ENCODE results near the gene TRMT11. TPM values are rescaled to one million over a fixed set of nuclear protein-coding genes. Genes with fewer than 3 reads are reported as not detected.
"Not testable (repeated sequence)": the region's sequence is repeated elsewhere in the genome, so short reads cannot be mapped to it uniquely, and the experiment has no call there.

Gene TRMT11
- total RNA-seq, 1 experiment from 2014 or later, result 43.4 TPM

DNA sequence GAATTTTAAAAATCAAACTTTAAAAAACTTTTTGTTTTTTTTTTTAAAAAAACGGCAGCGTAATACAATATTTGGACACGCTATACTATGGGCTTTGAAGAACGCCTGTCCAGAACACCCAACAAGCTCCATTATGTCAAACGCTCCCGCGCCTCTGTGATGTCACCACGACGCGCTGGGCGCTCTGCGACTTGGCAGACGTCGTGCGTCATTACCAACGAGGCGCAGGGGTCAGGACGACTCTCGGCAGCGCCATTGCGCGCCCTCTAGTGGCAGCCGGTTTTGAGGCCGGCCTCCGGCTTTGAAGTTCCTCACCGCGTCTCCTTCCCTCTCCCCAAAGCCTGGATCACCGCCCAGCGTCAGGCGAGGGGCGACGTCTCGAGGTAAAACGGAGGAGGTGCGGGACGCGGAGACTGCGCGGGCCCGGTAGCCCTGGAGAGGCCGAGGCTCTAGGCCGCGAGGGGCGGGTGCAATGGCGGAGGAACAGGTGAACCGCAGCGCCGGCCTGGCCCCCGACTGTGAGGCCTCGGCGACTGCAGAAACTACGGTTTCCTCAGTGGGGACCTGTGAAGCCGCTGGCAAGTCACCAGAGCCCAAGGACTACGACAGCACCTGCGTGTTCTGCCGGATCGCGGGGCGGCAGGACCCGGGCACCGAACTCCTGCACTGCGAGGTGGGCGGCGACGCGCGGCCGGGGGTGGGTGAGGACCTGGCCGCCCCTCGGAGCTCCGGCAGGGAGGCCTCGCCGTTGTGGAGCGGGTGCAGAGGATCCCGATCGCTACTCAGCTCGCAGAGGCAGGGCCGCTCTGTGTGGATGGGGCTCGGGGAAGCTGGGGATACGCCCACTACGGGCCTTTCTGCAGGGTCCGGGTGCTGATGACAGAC is 29.6 kb upstream of the TRMT11 start, which contains the start of gene HINT3:
Gene HINT3, plus strand, starts transcription at position 265 of the 885 bp plus-strand sequence. Its CDS starts 208 bp downstream, at position 473.
- DNase-seq (ENCODE audit: low read depth), result peak; percentile 98

DNA sequence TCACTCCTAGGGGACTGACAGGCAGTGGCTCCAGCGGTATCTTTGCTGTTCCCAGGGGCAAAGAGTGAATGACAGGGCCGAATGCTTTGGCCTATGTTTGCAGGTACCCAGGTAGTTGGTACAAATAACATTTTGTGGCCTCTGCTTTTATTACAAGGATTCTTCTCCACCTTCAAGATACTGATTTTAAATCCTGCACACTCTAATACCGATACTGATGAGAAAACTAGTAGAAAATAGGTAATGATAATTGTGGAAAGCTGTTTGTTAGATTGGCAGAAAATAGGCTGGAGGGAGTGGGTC is 29.0 kb upstream of the TRMT11 start:
- DNase-seq (ENCODE audit: low read depth), result no peak

DNA sequence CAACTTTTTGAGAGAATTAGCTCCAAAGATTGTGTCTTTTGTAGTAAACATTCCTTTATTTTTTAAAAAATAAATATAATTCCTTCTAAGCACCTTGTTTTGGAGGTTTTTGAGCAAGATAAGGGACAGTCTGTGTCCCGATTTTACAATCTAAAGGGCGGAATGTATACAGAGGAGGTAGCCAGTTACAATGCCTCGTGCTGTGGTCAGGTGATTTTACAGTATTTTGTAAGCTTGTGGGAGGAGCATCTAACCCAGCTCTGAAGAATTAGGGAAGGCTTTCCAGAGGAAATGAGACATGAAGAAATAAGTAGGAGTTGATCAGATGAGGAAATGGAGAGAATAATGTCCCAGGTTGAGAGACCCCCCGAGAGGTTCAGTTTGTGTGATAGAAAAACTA is 28.5 kb upstream of the TRMT11 start:
- peak; percentile 44 for DNase-seq (ENCODE audit: low read depth)

DNA sequence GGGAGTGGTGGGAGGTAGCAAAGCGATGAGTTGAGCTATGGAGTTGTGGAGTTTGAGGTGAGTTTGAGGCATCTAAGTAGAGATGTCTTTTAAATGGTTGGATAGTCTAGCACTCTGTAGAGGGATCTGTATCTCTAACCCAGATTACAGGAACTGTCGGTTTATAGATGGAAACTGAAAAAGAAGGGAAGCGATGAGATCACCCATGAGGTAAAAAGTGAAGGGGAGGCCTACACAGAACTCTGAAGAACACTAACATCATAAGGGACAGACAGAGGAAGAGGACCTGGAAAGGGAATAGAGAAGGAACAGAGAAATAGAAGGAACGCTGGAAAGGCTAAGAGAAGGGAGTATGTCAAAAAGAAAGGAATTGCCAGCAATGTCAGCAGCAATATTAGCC is 27.3 kb upstream of the TRMT11 start:
- no peak for DNase-seq (ENCODE audit: low read depth)

DNA sequence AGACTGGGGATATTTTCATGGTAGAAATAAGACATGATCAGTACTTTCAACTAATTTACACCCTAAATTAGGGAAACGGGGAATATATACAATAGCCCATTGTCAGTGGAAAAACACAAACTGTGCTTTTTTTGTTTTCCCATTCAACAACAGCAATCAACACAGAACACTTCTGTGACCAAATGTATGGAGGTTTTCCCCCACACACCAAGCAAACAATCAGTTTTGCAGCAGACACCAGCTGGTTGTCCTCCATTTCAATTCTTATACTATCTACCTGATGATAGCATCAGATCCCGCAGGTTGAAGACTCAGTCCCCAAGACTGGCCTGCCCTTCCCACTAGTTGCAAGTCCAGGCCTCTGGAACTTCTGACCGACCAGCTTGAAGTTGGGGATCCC is 25.2 kb upstream of the TRMT11 start:
- DNase-seq (ENCODE audit: low read depth), result no peak

DNA sequence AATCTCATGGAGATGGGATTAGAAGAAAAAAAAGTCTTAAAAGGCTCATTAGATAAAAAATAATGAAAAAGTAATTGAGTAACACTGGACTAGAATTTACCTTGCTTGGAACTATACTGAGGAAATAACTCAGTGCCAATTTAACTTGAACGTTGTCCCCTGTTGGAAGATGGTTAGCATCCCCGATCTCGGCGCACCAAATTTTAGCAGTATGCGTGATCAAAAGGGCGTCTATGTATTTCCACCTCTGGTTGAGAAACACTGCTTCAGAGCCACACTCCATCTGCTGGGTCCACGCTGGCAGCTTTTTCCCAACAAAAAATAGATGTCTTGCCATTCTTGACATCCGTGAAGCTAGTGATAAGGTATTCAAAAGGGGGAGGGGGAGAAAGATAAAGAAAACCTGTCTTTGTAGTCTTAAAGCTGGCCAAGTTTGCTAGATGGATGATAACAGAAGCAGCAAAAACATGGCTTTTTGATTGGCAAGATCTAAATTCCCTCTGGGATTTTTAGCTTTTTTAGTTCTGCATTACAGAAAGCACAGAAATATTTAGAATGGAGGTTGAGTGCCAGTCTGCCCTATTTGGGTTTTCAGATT is 23.3 kb upstream of the TRMT11 start:
- DNase-seq (ENCODE audit: low read depth), result no peak

DNA sequence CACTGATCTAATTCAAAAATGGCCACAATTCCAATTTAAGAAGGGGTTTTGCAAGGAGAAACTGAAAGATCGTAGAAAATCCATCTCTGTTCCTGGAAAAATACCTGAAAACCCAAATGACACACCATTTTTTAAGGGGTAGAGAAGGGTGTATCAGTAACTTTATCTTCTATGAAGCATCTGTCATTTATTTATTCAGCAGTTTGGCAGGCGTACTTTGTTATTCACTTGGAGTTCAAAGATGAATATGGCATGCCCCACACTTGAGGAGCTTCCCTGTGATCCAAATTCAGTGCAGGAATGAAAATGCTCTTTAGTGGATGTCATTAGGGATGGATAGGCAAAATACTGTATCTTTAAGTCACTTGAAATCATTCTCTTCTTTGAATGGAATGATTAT is 22.5 kb upstream of the TRMT11 start:
- no peak for DNase-seq (ENCODE audit: low read depth)

DNA sequence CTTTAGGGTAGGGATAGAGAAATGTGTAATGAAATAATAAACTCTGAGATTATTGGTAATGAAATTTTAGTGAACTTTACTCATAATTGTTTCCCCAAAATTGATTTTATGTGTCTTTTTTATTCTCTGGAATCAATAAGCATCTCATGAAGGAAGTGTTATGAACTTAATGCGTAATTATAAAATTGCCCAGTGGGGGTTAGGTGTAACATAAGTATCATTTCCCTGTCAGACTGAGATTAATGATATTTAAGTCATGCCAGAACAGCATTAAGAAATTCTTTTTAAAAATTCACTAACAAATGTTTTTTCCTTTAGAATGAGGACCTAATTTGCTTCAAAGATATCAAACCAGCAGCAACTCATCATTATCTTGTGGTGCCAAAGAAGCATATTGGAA is 19.8 kb upstream of the TRMT11 start:
- no peak for DNase-seq (ENCODE audit: low read depth)

DNA sequence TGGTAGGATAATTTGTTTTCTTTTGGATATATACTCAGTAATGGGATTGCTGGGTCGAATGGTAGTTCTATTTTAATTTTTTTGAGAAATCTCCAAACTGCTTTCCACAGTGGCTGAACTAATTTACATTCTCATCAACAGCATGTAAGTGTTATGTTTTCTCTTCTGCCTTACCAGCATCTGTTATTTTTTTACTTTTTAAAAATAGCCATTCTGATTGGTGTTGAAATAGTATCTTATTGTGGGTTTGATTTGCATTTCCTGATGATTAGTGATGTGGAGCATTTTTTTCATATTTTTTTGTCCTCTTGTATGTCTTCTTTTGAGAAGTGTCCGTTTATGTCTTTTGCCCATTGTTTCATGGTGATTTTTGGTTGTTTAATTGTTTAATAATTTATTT is 17.8 kb upstream of the TRMT11 start:
- no peak for DNase-seq (ENCODE audit: low read depth)

DNA sequence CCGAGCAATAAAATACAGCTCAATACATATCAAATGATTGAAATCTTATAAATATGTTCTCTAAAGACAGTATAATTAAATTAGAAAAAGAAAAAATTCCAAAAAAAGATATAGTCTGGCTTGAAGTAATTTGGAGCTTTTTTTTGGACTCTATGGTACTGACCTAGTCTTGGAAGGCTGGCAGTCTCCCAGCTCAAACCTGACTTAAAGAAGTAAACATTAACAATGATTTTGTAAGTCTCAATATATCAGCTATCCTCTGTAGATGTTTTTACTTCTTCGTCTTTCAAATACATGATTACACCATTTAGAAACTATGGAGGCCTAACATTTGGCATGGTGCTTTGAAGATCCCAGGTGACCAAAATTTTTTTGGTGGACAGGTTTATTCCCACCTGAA is 15.6 kb upstream of the TRMT11 start:
- DNase-seq (ENCODE audit: low read depth), result no peak

DNA sequence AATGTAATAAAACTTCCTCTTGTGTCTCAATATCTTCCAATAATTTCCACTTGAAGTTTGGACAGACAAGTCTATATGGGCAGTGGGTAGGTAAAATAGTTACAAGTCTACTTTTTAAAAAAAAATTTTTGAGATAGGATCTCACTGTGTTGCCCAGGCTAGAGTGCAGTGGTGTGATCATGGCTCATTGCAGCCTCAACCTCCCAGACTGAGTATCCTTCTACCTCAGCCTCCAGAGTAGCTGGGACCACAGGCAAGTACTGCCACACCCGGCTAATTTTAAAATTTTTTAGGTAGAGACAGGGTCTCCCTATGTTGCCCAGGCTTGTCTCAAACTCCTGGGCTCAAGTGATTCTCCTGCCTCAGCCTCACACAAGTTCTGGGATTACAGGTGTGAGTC is 13.9 kb upstream of the TRMT11 start:
- DNase-seq (ENCODE audit: low read depth), result not testable (repeated sequence)

DNA sequence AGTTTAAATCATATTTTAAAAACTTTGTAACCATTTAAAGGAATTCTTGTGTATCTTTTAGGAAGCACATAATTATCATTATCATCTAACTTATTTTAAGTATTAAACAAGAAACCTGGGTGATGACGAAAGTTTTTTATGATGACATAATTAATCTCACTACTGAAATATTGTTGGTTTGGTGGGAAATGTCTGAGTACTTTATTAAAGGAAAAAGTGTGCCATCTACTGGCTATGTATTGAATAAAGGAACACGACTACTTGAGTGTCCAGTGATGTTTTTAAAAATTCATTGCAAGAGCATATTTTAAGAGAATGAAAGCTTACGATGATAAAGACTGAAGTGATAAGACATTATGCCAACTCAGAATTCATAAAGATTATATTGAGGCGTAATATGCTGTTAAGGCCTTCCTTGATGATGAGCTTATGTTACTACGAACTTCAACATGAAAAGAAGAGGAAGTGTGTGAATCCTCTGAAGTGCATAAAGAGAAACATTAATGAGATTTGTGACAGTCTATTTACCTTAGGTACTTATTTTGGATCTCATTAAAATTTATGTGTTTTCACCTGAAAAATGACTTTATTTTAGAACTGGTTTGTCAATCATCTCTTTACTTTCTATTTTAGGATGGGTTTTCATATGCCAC is 12.0 kb upstream of the TRMT11 start:
- peak; percentile 69 for DNase-seq (ENCODE audit: low read depth)

DNA sequence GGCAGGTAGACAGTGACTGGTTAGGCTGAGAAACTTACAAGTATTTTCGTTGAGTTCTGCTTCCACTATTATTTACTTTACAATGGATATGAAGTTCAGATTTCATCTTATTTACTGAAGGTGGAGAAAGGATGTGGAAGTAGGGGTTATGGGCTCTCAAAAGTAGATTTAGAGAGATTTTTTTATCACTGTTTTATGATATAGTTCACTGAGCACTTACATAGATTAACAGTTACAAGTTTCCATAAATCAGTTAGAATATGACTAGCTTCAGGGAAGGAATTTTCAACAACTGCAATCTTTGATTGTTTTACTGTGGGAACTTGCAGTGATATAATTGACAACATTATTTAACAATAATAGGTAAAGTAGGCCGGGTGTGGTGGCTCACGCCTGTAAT is 7.2 kb upstream of the TRMT11 start:
- DNase-seq (ENCODE audit: low read depth), result no peak

DNA sequence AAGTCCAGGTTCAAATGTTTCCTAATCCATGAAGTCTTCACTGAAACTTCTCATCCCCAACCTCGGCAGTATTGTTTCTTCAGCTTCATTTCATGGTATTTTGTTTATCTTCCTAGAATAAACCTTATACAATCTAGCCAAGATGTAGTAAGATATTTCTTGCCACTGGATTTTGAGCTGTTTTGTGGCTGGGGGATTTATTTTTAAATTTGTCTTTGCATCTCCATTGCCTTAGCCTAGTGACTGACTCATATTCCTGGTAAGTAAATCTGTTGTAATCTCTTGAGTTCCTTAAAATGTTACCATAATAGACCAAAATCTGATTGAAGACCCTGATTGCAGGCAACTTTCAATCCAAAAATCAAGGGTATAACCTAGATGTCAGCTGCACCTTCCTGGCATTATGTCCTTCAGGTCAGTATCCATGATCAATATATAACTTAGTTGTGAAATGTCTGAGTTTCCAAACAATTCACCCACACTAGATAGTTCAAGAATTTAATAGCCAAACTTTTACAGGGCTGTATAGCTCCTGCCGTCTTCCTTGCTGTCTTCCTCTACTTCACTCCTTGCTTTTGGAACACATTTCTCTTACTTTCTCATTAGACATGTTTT is 4.7 kb upstream of the TRMT11 start:
- no peak for DNase-seq (ENCODE audit: low read depth)

DNA sequence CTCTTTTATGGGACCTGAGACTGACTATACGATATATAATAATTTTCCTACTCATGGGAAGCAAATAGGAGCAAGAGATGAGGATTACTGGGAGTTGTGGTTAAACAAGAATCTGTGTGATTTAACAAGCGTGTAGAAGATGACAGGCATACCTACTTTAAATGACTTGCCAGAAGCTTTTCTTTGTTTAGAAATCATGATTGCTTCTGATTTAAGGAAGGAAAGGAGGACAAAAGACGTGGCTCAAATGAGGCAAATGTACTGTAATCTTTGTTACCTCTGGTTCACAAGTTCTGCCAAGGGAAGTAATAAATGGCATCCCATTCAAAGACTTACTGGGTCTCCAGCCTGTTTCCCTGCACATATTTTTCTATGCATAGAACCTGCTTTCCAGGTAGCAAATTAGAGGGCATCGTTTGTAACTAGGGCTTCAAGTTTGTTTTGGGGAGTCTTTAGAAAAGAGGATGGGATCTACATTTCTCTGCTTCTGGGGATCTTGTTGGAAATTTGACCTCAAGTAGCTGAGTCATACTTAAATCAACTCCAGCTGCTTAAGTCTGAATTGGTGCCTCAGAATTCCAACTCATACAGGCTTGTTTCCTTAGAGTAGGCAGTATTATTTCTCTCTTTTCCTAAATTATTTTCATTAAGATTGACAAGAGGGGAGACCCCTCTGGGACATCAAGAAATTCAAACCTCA is 2.9 kb upstream of the TRMT11 start:
- peak; percentile 84 for DNase-seq (ENCODE audit: low read depth)

DNA sequence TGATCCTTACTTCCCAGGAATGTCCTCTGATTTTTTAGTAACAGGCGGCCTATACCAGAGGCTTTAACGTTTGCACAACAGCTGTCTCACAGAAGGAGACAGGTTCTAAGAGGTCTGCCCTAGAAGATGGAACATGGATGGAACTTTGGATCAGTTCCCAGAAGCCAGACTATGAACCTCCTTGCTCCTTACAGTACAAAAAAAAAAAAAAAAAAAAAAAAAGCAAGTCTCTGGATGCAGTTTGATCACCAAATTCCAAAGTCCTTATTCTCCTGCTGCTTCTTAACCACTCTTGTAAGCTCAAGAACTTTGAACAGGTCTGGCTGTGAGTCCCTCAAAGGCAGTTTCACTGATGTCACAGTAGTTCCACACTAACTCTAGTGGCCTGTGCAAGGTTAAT is 2.0 kb upstream of the TRMT11 start:
- DNase-seq (ENCODE audit: low read depth), result peak; percentile 73

DNA sequence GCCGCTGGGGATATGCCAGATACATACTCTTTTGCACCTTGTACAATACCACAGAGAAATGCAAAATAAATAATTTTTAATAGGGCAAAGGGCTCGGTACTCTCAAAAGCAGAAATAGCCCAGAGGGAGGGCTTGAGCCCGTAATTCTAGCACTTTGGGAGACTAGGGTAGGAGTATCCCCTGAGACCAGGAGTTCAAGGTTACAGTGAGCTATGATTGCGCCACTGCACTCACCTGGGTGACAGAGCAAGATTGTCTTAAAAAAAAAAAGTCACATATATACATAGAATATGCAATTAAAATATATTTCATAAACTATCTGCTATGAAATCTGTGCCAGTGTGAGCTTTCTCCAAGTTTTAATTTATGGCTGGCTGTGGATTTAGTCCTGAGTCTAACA is 818 bp upstream of the TRMT11 start:
- no peak for DNase-seq (ENCODE audit: low read depth)

DNA sequence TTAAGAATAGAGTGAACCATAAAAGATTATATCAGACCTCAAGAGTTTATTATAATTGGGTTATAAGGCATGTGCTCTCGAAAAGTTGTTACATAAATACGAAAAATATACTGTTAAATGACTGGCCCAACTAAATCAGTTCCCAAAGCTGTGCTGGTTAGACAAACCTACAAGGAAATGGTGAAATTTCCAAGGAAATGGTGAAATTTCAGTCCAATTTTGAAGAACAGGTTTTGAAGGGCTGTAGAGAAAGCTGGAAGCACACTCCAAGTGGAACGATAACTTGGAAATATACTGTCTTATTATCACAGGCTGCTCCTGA is 400 bp upstream of the TRMT11 start:
- no peak for DNase-seq (ENCODE audit: low read depth)

DNA sequence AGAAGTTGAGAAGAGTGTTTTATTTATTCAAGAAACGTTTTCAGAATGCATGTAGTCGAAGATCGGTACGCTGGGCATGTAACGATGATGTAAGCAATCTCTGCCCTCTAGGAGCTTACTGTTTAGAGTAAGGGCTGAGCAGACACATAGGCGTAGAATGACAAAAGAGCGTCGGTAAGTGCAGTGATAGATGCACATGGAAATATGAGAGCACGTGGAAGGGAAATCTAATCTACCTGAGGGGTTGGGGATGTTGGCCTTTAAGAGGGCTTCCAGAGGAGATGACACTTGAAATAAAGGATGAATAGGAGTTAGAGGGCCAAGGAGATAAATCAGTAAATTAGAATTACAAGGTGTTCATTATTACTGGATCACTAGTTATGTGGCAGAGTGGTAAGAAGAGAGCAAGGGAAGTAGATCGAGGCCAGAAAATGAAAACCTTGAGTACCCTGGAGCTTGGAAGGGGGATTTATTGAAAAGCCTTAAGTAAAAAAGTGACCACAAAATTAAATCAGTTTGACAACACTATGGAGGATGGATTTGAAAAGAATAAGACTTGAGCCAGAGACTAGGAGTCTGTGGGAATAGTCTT is 782 bp downstream of the TRMT11 start:
- peak; percentile 35 for DNase-seq (ENCODE audit: low read depth)

DNA sequence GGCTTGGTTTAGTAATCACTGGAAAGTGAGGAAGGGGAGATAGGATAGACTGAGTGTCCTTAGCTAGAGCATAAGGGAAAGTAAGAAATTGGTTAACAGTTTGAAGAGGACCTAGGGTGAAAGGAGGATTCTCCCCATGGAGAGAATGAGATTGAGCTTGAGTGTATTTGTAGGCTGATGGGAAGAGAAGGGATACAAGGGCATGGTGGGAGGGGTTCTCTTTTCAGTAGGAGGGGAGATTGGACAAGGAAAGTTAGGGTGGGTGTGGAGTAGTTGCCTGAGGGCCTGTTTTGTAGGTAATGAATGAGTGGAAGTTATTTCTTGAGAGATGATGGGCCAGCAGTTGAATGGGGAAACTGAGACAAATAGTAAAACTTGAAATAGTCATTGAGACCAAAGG is 1.9 kb downstream of the TRMT11 start:
- no peak for DNase-seq (ENCODE audit: low read depth)

DNA sequence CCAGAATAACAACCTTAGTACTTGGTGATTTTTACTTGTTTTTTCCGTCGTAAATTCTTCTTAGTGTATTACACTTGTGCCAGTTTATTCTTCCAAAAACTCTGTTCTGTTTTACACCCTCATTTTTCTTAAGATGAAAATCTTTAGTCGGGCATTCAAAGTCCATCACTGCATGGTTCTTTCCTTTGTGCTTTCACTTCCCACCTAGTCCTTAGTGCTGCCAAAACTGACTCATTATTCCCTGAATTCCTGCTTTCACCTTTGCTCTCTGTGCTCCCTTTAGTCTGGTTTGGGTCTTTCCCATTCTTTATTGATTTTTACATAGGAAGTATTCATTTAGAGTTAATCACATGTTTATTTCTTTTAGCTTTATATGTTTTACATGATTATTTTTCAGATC is 3.3 kb downstream of the TRMT11 start:
- DNase-seq (ENCODE audit: low read depth), result peak; percentile 42

DNA sequence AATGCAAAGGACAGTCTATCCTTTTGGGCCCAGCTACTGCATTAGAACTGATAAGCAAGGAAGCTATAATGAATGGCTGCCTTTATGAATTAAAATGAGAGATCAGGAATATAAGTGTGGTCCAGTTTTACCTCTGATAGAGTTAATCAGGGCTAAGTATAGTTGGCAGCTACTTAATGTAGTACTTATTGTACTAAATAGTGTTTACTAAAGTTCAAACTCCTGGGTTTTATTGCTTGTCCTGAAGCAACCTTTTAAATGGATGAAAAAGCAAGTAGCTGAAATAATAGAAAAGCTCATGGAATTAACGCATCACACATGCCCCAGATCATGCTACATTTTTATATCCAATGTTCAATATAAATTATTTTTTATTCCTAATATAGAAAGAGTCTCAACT is 5.3 kb downstream of the TRMT11 start:
- no peak for DNase-seq (ENCODE audit: low read depth)
